ENCODE data around the gene EFL1.

DNA sequence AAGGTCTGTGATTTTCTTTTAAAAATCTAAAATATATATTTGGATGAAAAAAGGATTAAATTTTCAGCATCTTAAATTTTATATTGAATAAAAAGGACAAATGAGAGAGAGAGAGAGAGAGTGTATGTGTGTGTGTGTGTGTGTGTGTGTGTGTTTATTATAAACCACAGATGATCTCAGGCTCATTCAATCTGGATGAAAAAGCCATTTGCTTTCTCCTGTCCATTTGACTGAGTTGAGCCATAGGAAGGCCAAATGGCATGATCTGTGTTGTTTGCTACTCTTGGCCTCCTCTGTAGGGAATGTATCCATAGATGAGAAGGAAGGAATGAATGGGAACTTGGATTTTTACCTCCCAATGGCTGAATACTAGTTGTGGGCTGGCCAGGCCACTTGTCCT, 124.2 kb downstream of the EFL1 start:
- TF ChIP-seq, protein P1, sequence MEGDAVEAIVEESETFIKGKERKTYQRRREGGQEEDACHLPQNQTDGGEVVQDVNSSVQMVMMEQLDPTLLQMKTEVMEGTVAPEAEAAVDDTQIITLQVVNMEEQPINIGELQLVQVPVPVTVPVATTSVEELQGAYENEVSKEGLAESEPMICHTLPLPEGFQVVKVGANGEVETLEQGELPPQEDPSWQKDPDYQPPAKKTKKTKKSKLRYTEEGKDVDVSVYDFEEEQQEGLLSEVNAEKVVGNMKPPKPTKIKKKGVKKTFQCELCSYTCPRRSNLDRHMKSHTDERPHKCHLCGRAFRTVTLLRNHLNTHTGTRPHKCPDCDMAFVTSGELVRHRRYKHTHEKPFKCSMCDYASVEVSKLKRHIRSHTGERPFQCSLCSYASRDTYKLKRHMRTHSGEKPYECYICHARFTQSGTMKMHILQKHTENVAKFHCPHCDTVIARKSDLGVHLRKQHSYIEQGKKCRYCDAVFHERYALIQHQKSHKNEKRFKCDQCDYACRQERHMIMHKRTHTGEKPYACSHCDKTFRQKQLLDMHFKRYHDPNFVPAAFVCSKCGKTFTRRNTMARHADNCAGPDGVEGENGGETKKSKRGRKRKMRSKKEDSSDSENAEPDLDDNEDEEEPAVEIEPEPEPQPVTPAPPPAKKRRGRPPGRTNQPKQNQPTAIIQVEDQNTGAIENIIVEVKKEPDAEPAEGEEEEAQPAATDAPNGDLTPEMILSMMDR (IDR thresholded peaks at IDR 0.05), result no peak
- TF ChIP-seq POLR2A (IDR thresholded peaks at IDR 0.05), result no peak
